Esophagus (tissue), 2 donors: ENCODE data around the gene AMBP. TPM values are rescaled to one million over a fixed set of nuclear protein-coding genes. Genes with fewer than 3 reads are reported as not detected.
"Not testable (repeated sequence)": the region's sequence is repeated elsewhere in the genome, so short reads cannot be mapped to it uniquely, and the experiment has no call there.

ENCODE experiments used
- H3K27ac ChIP-seq, 2 donors: one replicate each; pipeline ENCODE4 v1.5.1; 2013; ENCODE audit warnings: low read depth in 2 of 2, mild to moderate bottlenecking in 2 of 2, inconsistent platforms in 1 of 2, low read length in 1 of 2, moderate library complexity in 1 of 2
- H3K27me3 ChIP-seq, 2 donors: one replicate each; pipeline ENCODE4 v1.6.1; 2013; ENCODE audit warnings: low read length in 2 of 2, control low read depth in 1 of 2, mild to moderate bottlenecking in 1 of 2; ENCODE audit not compliant: insufficient read depth in 2 of 2, control insufficient read depth in 1 of 2
- H3K36me3 ChIP-seq, 2 donors: one replicate each; pipeline ENCODE4 v1.6.1; 2013; ENCODE audit warnings: low read length in 1 of 2; ENCODE audit not compliant: control insufficient read depth in 2 of 2, insufficient read depth in 2 of 2
- H3K4me1 ChIP-seq, 2 donors: one replicate each; pipeline ENCODE4 v1.6.1; 2013; ENCODE audit warnings: low read length in 1 of 2; ENCODE audit not compliant: control insufficient read depth in 2 of 2, insufficient read depth in 2 of 2
- H3K4me3 ChIP-seq, 2 donors: one replicate each; pipeline ENCODE4 v1.5.1; 2013; ENCODE audit warnings: low read length in 2 of 2, mild to moderate bottlenecking in 2 of 2, low read depth in 1 of 2, moderate library complexity in 1 of 2
- H3K9me3 ChIP-seq, 2 donors: one replicate each; pipeline ENCODE4 v1.6.1; 2013; ENCODE audit warnings: mild to moderate bottlenecking in 2 of 2, low read depth in 1 of 2, low read length in 1 of 2, moderate library complexity in 1 of 2; ENCODE audit not compliant: control insufficient read depth in 2 of 2, insufficient read depth in 1 of 2
- WGBS, 2 donors: extraction: QIAGEN DNeasy Blood & Tissue Kit; methylation state at CpG; one replicate each; pipeline ENCODE4 v1.1.7; 2013; 5-methylcytosine and 5-hydroxymethylcytosine counted together
- polyA plus RNA-seq, 2 donors: library from polyadenylated mRNA; stranded (reverse); fragments of 200-250 nt; gene quantifications; one replicate each; pipeline ENCODE4 v1.2.3, GENCODE V29; 2013
- donor health status: healthy with polysubstance abuse.
- donor health status: Bipolar disorder and iron deficiency.

The AMBP gene
- polyA plus RNA-seq, 2 donors, result 0.11 to 0.28 TPM

DNA sequence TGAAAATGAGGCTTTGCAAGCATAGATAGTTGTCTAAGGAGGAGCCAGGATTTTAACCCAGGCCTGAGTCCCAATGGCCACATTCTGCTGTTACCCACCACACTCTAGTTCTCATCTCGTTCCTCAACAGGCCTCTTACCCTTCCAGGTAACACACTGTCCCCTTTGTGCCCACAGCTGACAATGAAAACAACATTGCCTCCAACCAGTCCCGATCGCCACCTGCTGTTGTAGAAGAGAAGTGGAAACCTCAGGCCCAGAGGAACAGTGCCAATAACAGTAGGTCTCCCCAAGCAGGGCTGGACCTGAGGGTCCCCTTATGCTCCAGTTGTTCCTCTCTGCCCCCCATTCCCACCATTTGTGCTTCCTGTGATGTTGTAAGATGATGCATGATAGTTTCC, 30.4 kb downstream of the AMBP start:
- Histone ChIP-seq H3K36me3 (peaks cover 0 to 14% of the 10 kb centered on the region in 2 donors), H3K27ac (no peak overlapping the region), H3K4me3 (no peak overlapping the region), H3K4me1 (no peaks in the 10 kb centered on the region), H3K9me3 (peaks cover 0 to 5% of the 10 kb centered on the region in 2 donors), H3K27me3 (no peaks in the 10 kb centered on the region)
- 68 to 77% methylated on average over 3 of the region's 3 CpGs for WGBS, 2 donors

DNA sequence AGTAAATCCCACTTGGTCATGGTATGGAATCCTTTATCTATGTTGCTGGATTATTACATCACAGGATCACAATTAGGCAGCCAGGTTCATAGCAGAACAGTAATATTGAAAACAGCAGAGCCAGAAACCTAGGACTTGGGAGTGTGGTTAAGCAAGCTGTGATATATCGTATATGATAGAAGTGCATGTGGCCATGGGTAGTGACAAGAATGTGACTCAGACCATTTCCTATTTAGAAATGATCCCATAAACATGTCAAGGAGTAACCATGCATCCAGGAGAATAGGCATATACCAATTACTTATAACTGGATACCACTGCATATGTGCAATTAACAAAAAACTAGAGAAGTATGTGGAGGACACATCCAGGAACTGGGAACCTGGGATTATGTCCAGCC, 31.2 kb downstream of the AMBP start:
- H3K4me1 ChIP-seq, result no peaks in the 10 kb centered on the region
- H3K27me3 ChIP-seq, result no peaks in the 10 kb centered on the region
- H3K4me3 ChIP-seq, result no peak overlapping the region
- H3K36me3 ChIP-seq, result peaks cover 0 to 14% of the 10 kb centered on the region in 2 donors
- peaks cover 0 to 5% of the 10 kb centered on the region in 2 donors for H3K9me3 ChIP-seq
- H3K27ac ChIP-seq, result no peak overlapping the region
- 85 to 90% methylated on average over 1 of the region's 1 CpG for WGBS, 2 donors

GRCh38 chr9:114046237-114046755, 31.8 kb downstream of the AMBP start:
- Histone ChIP-seq H3K27me3 (no peaks in the 10 kb centered on the region), H3K4me3 (no peak overlapping the region), H3K27ac (no peak overlapping the region), H3K36me3 (peaks cover 0 to 14% of the 10 kb centered on the region in 2 donors), H3K4me1 (no peaks in the 10 kb centered on the region), H3K9me3 (peaks cover 0 to 5% of the 10 kb centered on the region in 2 donors)
- 86 to 95% methylated on average over 4 of the region's 4 CpGs for WGBS, 2 donors

GRCh38 chr9:114043660-114044059, 34.4 kb downstream of the AMBP start:
- H3K4me3 ChIP-seq, H3K27ac ChIP-seq, H3K9me3 ChIP-seq, H3K36me3 ChIP-seq, H3K27me3 ChIP-seq, H3K4me1 ChIP-seq: not testable (repeated sequence)

DNA sequence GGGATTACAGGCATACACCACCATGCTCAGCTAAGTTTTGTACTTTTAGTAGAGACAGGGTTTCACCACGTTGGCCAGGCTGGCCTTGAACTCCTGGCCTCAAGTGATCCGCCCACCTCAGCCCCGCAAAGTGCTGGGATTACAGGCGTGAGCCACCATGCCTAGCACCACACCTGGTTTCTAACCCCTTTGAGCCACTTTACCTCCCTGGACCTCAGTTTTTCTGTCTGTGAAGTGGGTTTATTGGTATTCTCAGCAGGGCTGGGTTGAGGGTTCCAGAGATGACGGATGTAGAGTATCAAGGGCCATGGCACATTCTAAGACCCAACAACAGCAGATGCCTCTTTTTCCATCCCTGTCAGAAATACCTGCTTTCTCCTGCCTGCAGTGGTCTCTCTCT, 38.6 kb downstream of the AMBP start:
- Histone ChIP-seq H3K4me3 (no peak overlapping the region), H3K27me3 (no peaks in the 10 kb centered on the region), H3K36me3 (no peaks in the 10 kb centered on the region), H3K27ac (no peak overlapping the region), H3K9me3 (peaks cover 0 to 3% of the 10 kb centered on the region in 2 donors), H3K4me1 (peaks cover 2 to 4% of the 10 kb centered on the region in 2 donors)
- 88% methylated on average over 5 of the region's 5 CpGs for WGBS, 2 donors

DNA sequence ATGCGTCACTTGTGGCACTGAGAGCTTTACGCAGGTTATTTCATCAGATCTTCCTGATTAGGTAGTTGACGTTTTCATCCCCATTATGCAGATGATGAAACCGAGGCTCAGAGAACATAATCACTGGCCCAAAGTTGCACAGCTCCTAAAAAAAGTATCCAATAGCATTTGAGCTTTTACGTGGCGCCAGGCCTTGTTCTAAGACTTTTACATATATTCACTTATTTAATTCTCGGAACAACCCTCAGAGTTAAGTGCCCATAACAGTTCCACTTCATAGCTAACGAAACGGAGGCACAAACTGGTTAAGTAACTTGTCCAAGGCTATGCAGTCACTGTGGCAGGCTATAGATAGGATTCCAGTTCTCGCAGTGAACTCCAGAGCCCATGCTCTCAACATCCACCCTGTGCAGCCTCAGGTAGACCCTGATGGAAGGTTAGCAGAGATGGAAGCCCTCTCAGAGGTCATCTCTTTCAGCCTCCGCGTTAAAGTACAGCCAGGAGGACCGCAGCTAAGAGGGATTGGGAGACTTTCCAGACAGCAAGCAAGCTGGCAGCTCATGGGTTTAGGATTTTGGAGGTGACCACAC, 39.3 kb downstream of the AMBP start:
- H3K36me3 ChIP-seq, result no peaks in the 10 kb centered on the region
- H3K9me3 ChIP-seq, result peaks cover 0 to 3% of the 10 kb centered on the region in 2 donors
- peaks cover 2 to 4% of the 10 kb centered on the region in 2 donors for H3K4me1 ChIP-seq
- no peak overlapping the region for H3K4me3 ChIP-seq
- WGBS, 2 donors, result 69 to 70% methylated on average over 13 of the region's 13 CpGs
- no peak overlapping the region for H3K27ac ChIP-seq
- no peaks in the 10 kb centered on the region for H3K27me3 ChIP-seq

DNA sequence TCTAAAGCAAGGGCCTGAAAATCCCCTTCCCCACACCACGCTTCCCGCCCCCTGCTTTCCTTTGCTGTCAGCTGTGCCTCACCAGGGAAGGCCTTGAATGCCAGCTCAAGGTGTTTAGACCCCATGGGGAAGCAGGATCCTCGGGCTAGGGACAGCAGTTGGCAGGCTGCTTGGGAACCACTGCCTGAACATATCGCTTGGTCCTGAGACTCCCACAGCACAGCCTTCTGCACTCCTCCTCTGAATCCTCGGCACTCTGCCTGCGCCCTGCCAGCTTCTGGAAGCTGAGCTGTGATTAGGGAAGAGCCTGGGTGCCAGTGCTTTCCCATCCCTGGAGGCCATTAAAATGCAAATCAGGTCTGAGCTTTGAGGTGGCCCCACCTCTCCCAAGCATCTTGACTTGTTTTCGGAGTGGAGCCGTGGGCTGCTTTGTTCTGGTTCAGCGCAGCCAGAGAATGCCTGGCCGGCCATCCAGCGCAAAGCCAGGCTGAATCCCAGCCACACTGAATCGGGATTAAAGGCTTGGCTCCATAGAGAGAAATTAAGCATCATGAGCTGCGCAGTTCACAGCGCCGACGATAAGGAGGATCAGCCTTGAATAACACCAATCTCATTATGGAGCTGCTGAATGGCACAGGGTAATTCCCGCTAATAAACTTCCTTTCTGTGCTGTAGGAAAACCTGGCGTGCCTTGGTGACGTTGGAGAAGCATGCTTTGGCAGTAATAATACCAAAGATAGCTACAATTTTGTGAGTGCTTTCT, 40.0 kb downstream of the AMBP start:
- Histone ChIP-seq H3K9me3 (peaks cover 0 to 3% of the 10 kb centered on the region in 2 donors), H3K4me3 (no peak overlapping the region), H3K27me3 (no peaks in the 10 kb centered on the region), H3K27ac (no peak overlapping the region), H3K4me1 (peaks cover 2 to 4% of the 10 kb centered on the region in 2 donors), H3K36me3 (no peaks in the 10 kb centered on the region)
- WGBS, 2 donors, result 52 to 63% methylated on average over 18 to 19 of the region's 19 CpGs

GRCh38 chr9:114037249-114037648, 40.9 kb downstream of the AMBP start:
- Histone ChIP-seq H3K9me3 (peaks cover 0 to 3% of the 10 kb centered on the region in 2 donors), H3K27ac (no peak overlapping the region), H3K4me1 (peaks cover 2 to 4% of the 10 kb centered on the region in 2 donors), H3K27me3 (no peaks in the 10 kb centered on the region), H3K36me3 (peaks cover 0 to 2% of the 10 kb centered on the region in 2 donors), H3K4me3 (no peak overlapping the region)
- 73 to 83% methylated on average over 5 of the region's 5 CpGs for WGBS, 2 donors

DNA sequence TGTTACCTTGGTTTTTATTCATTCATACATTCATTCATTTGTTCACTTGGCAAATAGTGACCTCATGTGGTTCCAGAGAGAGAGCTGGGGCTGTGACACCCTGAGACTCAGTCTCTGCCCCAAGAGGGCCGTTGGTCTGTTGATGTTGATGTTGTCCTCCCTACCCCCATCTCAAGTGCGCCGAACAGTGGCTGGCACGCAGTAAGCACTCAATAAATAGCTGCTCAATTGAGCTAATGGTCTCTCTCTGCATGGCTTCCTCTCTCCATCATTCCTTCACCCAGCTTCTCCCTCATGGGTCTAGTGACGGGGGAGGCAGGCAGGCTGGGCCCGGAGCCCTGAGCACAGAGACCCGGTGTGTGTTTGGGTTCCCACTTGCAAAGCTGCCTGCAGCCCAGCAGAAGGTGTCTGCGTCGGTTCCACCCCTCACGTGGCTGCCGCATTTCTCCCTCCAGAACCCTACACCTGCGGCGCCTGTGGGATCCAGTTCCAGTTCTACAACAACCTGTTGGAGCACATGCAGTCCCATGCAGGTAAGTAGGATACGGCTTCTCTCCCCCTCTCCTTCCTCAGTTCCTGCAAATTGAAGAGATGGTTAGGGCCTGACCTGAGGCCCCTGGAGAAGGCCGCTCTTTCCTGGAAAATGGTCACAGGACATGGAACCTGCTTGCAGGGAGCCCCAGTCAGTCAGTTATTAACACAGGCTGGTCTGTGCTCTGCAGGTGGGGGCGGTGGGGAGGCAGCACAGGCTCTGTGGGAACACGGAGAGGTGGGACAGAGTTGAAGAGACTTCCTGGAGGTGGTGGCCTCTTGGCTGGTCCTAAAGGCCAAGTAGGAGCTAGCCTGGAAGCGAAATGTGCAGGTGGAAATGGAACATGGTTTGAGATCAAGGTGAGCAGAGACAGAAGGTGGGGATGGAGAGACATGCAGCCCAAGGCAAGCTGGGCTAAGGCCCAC, 42.0 kb downstream of the AMBP start:
- 95 to 97% methylated on average over 18 of the region's 18 CpGs for WGBS, 2 donors
- Histone ChIP-seq H3K36me3 (peaks cover 0 to 2% of the 10 kb centered on the region in 2 donors), H3K4me1 (peaks cover 2 to 4% of the 10 kb centered on the region in 2 donors), H3K9me3 (peaks cover 0 to 3% of the 10 kb centered on the region in 2 donors), H3K4me3 (no peak overlapping the region), H3K27me3 (no peaks in the 10 kb centered on the region), H3K27ac (no peak overlapping the region)
